IMR-90 (cell line): ENCODE measurements around the gene RET. TPM values are rescaled to one million over a fixed set of nuclear protein-coding genes. Genes with fewer than 3 reads are reported as not detected.

Experiments
- ATAC-seq: fragments of 200-7000 bp; cut with Tn5 transposase; 2 replicates; pipeline ENCODE4 v1.9.1; 2020; ENCODE audit warnings: low read depth, mild to moderate bottlenecking, moderate library complexity
- BruUV-seq: library from RNA; stranded (reverse); fragments of 400-500 nt; replicated peaks from 2 replicates; lab custom pipeline; 2021; lab: Mats Ljungman, UMichigan
- CTCF ChIA-PET: fragments of 300-600 bp; formaldehyde crosslinking; extraction: SDS; loops from one replicate; lab custom pipeline; 2021; ENCODE audit warnings: antibody characterized with exemption; lab: Yijun Ruan, JAX
- POLR2A ChIA-PET: fragments of 300-600 bp; sonication (Branson Sonifier 250); formaldehyde crosslinking; loops from one replicate; lab custom pipeline; 2022; ENCODE audit warnings: antibody characterized with exemption; ENCODE audit not compliant: unreplicated experiment; lab: Charles Lee
- DNase-seq: peaks from one replicate; pipeline ENCODE4 v3.0.0; 2013
- H2AFZ ChIP-seq: replicated peaks from 2 replicates; pipeline ENCODE3; 2013; ENCODE audit warnings: low read length, mild to moderate bottlenecking; ENCODE audit not compliant: poor library complexity
- H2AK5ac ChIP-seq: 2 replicates; pipeline ENCODE4 v1.6.1; 2013; ENCODE audit warnings: low read depth, low read length, inconsistent platforms
- H2AK9ac ChIP-seq: replicated peaks from 2 replicates; pipeline ENCODE3; 2013; ENCODE audit warnings: mild to moderate bottlenecking, low read depth, low read length, moderate library complexity; ENCODE audit not compliant: poor library complexity
- H2BK120ac ChIP-seq: 2 replicates; pipeline ENCODE4 v1.6.1; 2013; ENCODE audit warnings: low read depth, low read length, inconsistent platforms
- H2BK15ac ChIP-seq: 3 replicates; pipeline ENCODE4 v1.6.1; 2013; ENCODE audit warnings: low read depth, low read length, inconsistent platforms
- H2BK20ac ChIP-seq: 2 replicates; pipeline ENCODE4 v1.6.1; 2013; ENCODE audit warnings: low read depth, mild to moderate bottlenecking, inconsistent platforms, low read length, moderate library complexity
- H2BK5ac ChIP-seq: 2 replicates; pipeline ENCODE4 v1.6.1; 2013; ENCODE audit warnings: mild to moderate bottlenecking, low read depth, low read length, inconsistent platforms; ENCODE audit not compliant: poor library complexity, severe bottlenecking
- H3K14ac ChIP-seq: replicated peaks from 2 replicates; pipeline ENCODE4 v1.6.1; 2013; ENCODE audit warnings: low read depth, low read length, inconsistent platforms
- H3K18ac ChIP-seq: 2 replicates; pipeline ENCODE4 v1.6.1; 2013; ENCODE audit warnings: low read depth, low read length, control low read depth
- H3K23ac ChIP-seq: 2 replicates; pipeline ENCODE4 v1.6.1; 2013; ENCODE audit warnings: low read depth, low read length, inconsistent platforms
- H3K27ac ChIP-seq: 2 replicates; pipeline ENCODE4 v1.5.1; 2013; ENCODE audit warnings: mild to moderate bottlenecking, control low read depth, low read length; ENCODE audit not compliant: insufficient read depth
- H3K27me3 ChIP-seq: 2 replicates; pipeline ENCODE4 v1.6.1; 2013; ENCODE audit warnings: low read length; ENCODE audit not compliant: control insufficient read depth, insufficient read depth
- H3K36me3 ChIP-seq: 2 replicates; pipeline ENCODE4 v1.6.1; 2013; ENCODE audit warnings: low read length, mixed read lengths; ENCODE audit not compliant: control insufficient read depth, insufficient read depth
- H3K4ac ChIP-seq: 2 replicates; pipeline ENCODE4 v1.6.1; 2013; ENCODE audit warnings: low read depth, low read length, inconsistent platforms
- H3K4me1 ChIP-seq: 2 replicates; pipeline ENCODE4 v1.6.1; 2013; ENCODE audit warnings: low read length, mixed read lengths; ENCODE audit not compliant: control insufficient read depth, insufficient read depth
- H3K4me2 ChIP-seq: 2 replicates; pipeline ENCODE4 v1.6.1; 2013; ENCODE audit warnings: low read depth, mild to moderate bottlenecking, control low read depth, low read length, moderate library complexity
- H3K4me3 ChIP-seq: 2 replicates; pipeline ENCODE4 v1.5.1; 2013; ENCODE audit warnings: low read depth, mild to moderate bottlenecking, control low read depth, low read length, moderate library complexity; ENCODE audit not compliant: insufficient read depth
- H3K56ac ChIP-seq: 2 replicates; pipeline ENCODE4 v1.6.1; 2013; ENCODE audit warnings: low read length, inconsistent platforms; ENCODE audit not compliant: insufficient read depth; ENCODE audit errors: extremely low read depth
- H3K79me1 ChIP-seq, 2 experiments: 2 replicates each; pipeline ENCODE4 v1.6.1; 2013; ENCODE audit warnings: low read length in 2 of 2, inconsistent platforms in 1 of 2, low read depth in 1 of 2
- H3K9ac ChIP-seq: 2 replicates; pipeline ENCODE4 v1.6.1; 2013; ENCODE audit warnings: low read depth, low read length, control low read depth
- H3K9me1 ChIP-seq: 2 replicates; pipeline ENCODE4 v1.6.1; 2013; ENCODE audit warnings: low read length, inconsistent platforms; ENCODE audit not compliant: insufficient read depth
- H3K9me3 ChIP-seq: 2 replicates; pipeline ENCODE4 v1.6.1; 2013; ENCODE audit warnings: low read length; ENCODE audit not compliant: control insufficient read depth, insufficient read depth
- H4K20me1 ChIP-seq: 2 replicates; pipeline ENCODE4 v1.6.1; 2013; ENCODE audit warnings: low read length, inconsistent platforms; ENCODE audit not compliant: insufficient read depth
- H4K5ac ChIP-seq: 2 replicates; pipeline ENCODE4 v1.6.1; 2013; ENCODE audit warnings: mild to moderate bottlenecking, low read depth, low read length, control low read depth
- H4K8ac ChIP-seq, 2 experiments: 2 replicates each; pipeline ENCODE4 v1.6.1; 2013; ENCODE audit warnings: low read depth in 2 of 2, low read length in 2 of 2, control low read depth in 1 of 2, inconsistent platforms in 1 of 2
- H4K91ac ChIP-seq: 2 replicates; pipeline ENCODE4 v1.6.1; 2013; ENCODE audit warnings: low read depth, low read length, inconsistent platforms; ENCODE audit not compliant: insufficient read depth
- USF2 ChIP-seq: fragments of 150-350 bp; IDR thresholded peaks from 2 replicates; pipeline ENCODE4 v1.6.1; 2017; ENCODE audit warnings: mild to moderate bottlenecking, antibody characterized with exemption, low read length, low read depth
- WGBS, 2 experiments: methylation state at CpG; one replicate each; pipeline versions ENCODE4 v1.1.5 to v1.1.7; 2013; ENCODE audit warnings: missing lambda C conversion rate in 2 of 2; ENCODE audit not compliant: insufficient read length in 1 of 2; ENCODE audit errors: extremely low coverage in 2 of 2; 5-methylcytosine and 5-hydroxymethylcytosine counted together
- dilution Hi-C: fragments of 300-500 bp; cut with HindIII; formaldehyde crosslinking; loops from one replicate; pipeline ENCODE4 v1.14.3; 2018; ENCODE audit warnings: low sequenced_read_pairs; ENCODE audit not compliant: unreplicated experiment
- in situ Hi-C: fragments of 300-500 bp; cut with MboI; formaldehyde crosslinking; loops from 3 replicates; pipeline ENCODE4 v1.14.3; 2019; ENCODE audit warnings: low sequenced_read_pairs, inconsistent platforms, mixed read lengths
- intact Hi-C: fragments of 100-400 bp; cut with micrococcal nuclease; formaldehyde crosslinking; loops from 2 replicates; pipeline ENCODE4 v1.10.0; 2022
- polyA plus RNA-seq, 3 experiments: library from polyadenylated mRNA; depleted of rRNA; stranded (reverse); fragments of >200 nt; gene quantifications; 2 replicates each; pipeline ENCODE4 v1.2.3, GENCODE V29; 2012; ENCODE audit warnings: low replicate concordance in 1 of 3
- total RNA-seq: library from RNA; depleted of rRNA; stranded (reverse); fragments of >200 nt; gene quantifications from 2 replicates; pipeline ENCODE4 v1.2.3, GENCODE V29; 2012

Gene RET
- total and polyA plus RNA-seq, 2 of the 4 experiments (the other 2 are of a cell fraction), result 0.10 to 0.18 TPM

GRCh38 chr10:43116596-43116995, 39.7 kb downstream of the RET start:
- H2BK5ac ChIP-seq, result no peak overlapping the region
- H4K20me1 ChIP-seq, result no peaks in the 10 kb centered on the region
- no peaks in the 10 kb centered on the region for H3K36me3 ChIP-seq
- ChIA-PET POLR2A (no interaction called here), CTCF (no interaction called here)
- H3K4me3 ChIP-seq, result no peak overlapping the region
- no peak overlapping the region for H3K4ac ChIP-seq
- no peak overlapping the region for H3K14ac ChIP-seq
- DNase-seq (no peak), ATAC-seq (no peak)
- H2AFZ ChIP-seq, result no peak overlapping the region
- no peak overlapping the region for H3K56ac ChIP-seq
- H3K4me1 ChIP-seq, result no peaks in the 10 kb centered on the region
- in situ Hi-C loops, result no loop called here
- H3K23ac ChIP-seq, result no peak overlapping the region
- no peak overlapping the region for H3K18ac ChIP-seq
- no TSS peak for BruUV-seq
- H4K91ac ChIP-seq, result no peak overlapping the region
- H3K27me3 ChIP-seq, result peaks cover 24% of the 10 kb centered on the region; the same call in 1 of the 2 replicates
- no peak overlapping the region for H2BK15ac ChIP-seq
- H3K9me3 ChIP-seq, result no peaks in the 10 kb centered on the region
- H4K8ac ChIP-seq, result no peak overlapping the region
- H3K79me1 ChIP-seq, result no peaks in the 10 kb centered on the region
- no peak overlapping the region for H2BK20ac ChIP-seq
- no peak overlapping the region for H3K27ac ChIP-seq
- no peak overlapping the region for H3K9ac ChIP-seq
- no peak overlapping the region for H2AK5ac ChIP-seq
- no peak for TF ChIP-seq USF2
- no peak overlapping the region for H3K4me2 ChIP-seq
- H3K9me1 ChIP-seq, result 0 out of 2 replicates have a peak, but pooled peaks cover 2% of the 10 kb centered on the region
- 86% methylated on average over 6 of the region's 10 CpGs; no CpG with 5 or more reads in 1 of the 2 experiments for WGBS, 2 experiments
- intact Hi-C loops, result no loop called here
- H2AK9ac ChIP-seq, result no peak overlapping the region
- no peak overlapping the region for H4K5ac ChIP-seq
- dilution Hi-C loops, result no loop called here
- H2BK120ac ChIP-seq, result no peak overlapping the region
